ENCODE data around the gene YPEL3.

- TF ChIP-seq POLR2A (IDR thresholded peaks at IDR 0.05; ENCODE audit: low read depth) (no peak), CTCF (IDR thresholded peaks at IDR 0.05) (no peak), EP300 (IDR thresholded peaks at IDR 0.05) (no peak), POLR2AphosphoS5 (IDR thresholded peaks at IDR 0.05) (no peak)
Observed at GRCh38 chr16:30144917-30145316, 48.9 kb upstream of the YPEL3 start.

All from esophagus muscularis mucosa (tissue), 4 donors.